A673 (cell line): ENCODE results near the gene SLC44A1. TPM values are rescaled to one million over a fixed set of nuclear protein-coding genes. Genes with fewer than 3 reads are reported as not detected.
"Not testable (repeated sequence)": the region's sequence is repeated elsewhere in the genome, so short reads cannot be mapped to it uniquely, and the experiment has no call there.

ENCODE experiments used
- BruUV-seq: library from RNA; stranded (reverse); fragments of 400-500 nt; replicated peaks from 2 replicates; lab custom pipeline; 2021; lab: Mats Ljungman, UMichigan
- CTCF ChIA-PET: fragments of 300-600 bp; sonication (Branson Sonifier 250); formaldehyde crosslinking; loops from one replicate; lab custom pipeline; 2022; ENCODE audit warnings: antibody characterized with exemption; lab: Charles Lee
- POLR2A ChIA-PET: fragments of 300-600 bp; sonication (Branson Sonifier 250); formaldehyde crosslinking; loops from one replicate; lab custom pipeline; 2022; ENCODE audit warnings: antibody characterized with exemption; ENCODE audit not compliant: low non-redundant PET; lab: Charles Lee
- DNase-seq: peaks from one replicate; pipeline ENCODE4 v3.0.0-alpha.2; 2015; ENCODE audit warnings: low spot score
- H3K27ac ChIP-seq: fragments of 200-600 bp; sonication (generic); 2 replicates; pipeline ENCODE4 v1.5.1; 2016; ENCODE audit warnings: mixed run types, low read depth, mild to moderate bottlenecking, mixed read lengths, antibody characterized with exemption, low read length; ENCODE audit not compliant: poor library complexity, severe bottlenecking
- H3K27me3 ChIP-seq: fragments of 200-600 bp; sonication (generic); replicated peaks from 2 replicates; pipeline ENCODE4 v1.6.1; 2017; ENCODE audit warnings: mixed run types, low read depth, mild to moderate bottlenecking, mixed read lengths, antibody characterized with exemption, low read length; ENCODE audit not compliant: insufficient read depth, poor library complexity
- H3K36me3 ChIP-seq: fragments of 200-600 bp; sonication (generic); 2 replicates; pipeline ENCODE4 v1.6.1; 2016; ENCODE audit warnings: mixed run types, mild to moderate bottlenecking, mixed read lengths, antibody characterized with exemption, low read length; ENCODE audit not compliant: insufficient read depth, poor library complexity, severe bottlenecking
- H3K4me1 ChIP-seq: fragments of 200-600 bp; sonication (generic); 2 replicates; pipeline ENCODE4 v1.6.1; 2017; ENCODE audit warnings: mixed run types, mild to moderate bottlenecking, mixed read lengths, antibody characterized with exemption, low read length; ENCODE audit not compliant: insufficient read depth, poor library complexity, severe bottlenecking
- H3K4me3 ChIP-seq: fragments of 200-600 bp; sonication (generic); 2 replicates; pipeline ENCODE4 v1.5.1; 2016; ENCODE audit warnings: low read depth, mixed run types, mild to moderate bottlenecking, mixed read lengths, low read length; ENCODE audit not compliant: poor library complexity, severe bottlenecking
- H3K9me3 ChIP-seq: fragments of 200-600 bp; sonication (generic); 2 replicates; pipeline ENCODE4 v1.6.1; 2016; ENCODE audit warnings: mixed run types, low read depth, mild to moderate bottlenecking, mixed read lengths, antibody characterized with exemption, low read length; ENCODE audit not compliant: poor library complexity, severe bottlenecking
- CTCF ChIP-seq: fragments of 300-800, 200-600 bp; sonication (generic); conservative IDR thresholded peaks from 2 replicates; pipeline ENCODE4 v1.5.1; 2017; ENCODE audit warnings: low read depth, mild to moderate bottlenecking, antibody characterized with exemption, low read length, moderate library complexity, mixed read lengths
- EZH2 ChIP-seq: fragments of 200-600 bp; sonication (generic); IDR thresholded peaks from 2 replicates; pipeline ENCODE4 v1.6.1; 2017; ENCODE audit warnings: borderline replicate concordance, low read depth, mild to moderate bottlenecking, mixed read lengths, antibody characterized with exemption, low read length; ENCODE audit not compliant: poor library complexity, severe bottlenecking
- intact Hi-C: fragments of 100-400 bp; cut with micrococcal nuclease; formaldehyde crosslinking; loops from one replicate; pipeline ENCODE4 v1.10.0; 2022; ENCODE audit not compliant: unreplicated experiment
- total RNA-seq: library from RNA; stranded (reverse); gene quantifications from 2 replicates; pipeline ENCODE4 v1.2.3, GENCODE V29; 2021

The SLC44A1 gene
- total RNA-seq, 1 experiment from 2014 or later, result 11.9 TPM

GRCh38 chr9:105252405-105252756, 7.9 kb downstream of the SLC44A1 start:
- POLR2A ChIA-PET, result no interaction called here
- intact Hi-C loops, result no loop called here
- no peaks in the 10 kb centered on the region for H3K4me1 ChIP-seq
- CTCF ChIA-PET, result no interaction called here
- H3K4me3 ChIP-seq, result no peak overlapping the region
- H3K36me3 ChIP-seq, result no peaks in the 10 kb centered on the region
- no TSS peak for BruUV-seq
- DNase-seq, result no peak
- H3K27ac ChIP-seq, result no peak overlapping the region
- no peaks in the 10 kb centered on the region for H3K27me3 ChIP-seq
- no peaks in the 10 kb centered on the region for H3K9me3 ChIP-seq
- TF ChIP-seq CTCF, result no peak

DNA sequence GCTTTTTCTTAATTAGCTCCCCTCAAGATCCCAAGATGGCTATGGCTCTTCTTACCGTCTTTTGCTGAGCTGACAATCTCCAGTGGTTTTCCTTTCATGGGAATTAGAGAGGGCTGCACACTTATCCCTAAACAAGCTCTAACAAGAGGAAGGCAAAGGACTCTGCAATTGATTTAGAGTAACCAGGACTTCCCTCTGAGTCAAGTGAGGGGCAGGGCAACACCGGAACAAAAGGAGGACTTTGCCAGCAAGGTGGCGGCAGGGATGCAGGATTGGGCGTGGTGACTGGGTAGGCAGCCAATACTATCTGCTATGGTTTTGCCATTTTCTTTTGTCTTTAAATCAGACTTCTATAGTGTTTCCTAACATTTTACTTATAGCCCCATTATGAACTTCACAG, 9.8 kb downstream of the SLC44A1 start:
- Histone ChIP-seq H3K4me3 (no peak overlapping the region), H3K27ac (no peak overlapping the region), H3K4me1 (peaks cover 3% of the 10 kb centered on the region), H3K36me3 (no peaks in the 10 kb centered on the region), H3K9me3 (no peaks in the 10 kb centered on the region), H3K27me3 (no peaks in the 10 kb centered on the region)
- BruUV-seq, result no TSS peak
- intact Hi-C loops, result no loop called here
- POLR2A ChIA-PET, result no interaction called here
- CTCF ChIA-PET, result no interaction called here
- TF ChIP-seq EZH2, result no peak
- no peak for TF ChIP-seq CTCF
- no peak for DNase-seq

GRCh38 chr9:105255421-105255820, 11.0 kb downstream of the SLC44A1 start:
- ChIA-PET POLR2A (no interaction called here), CTCF (no interaction called here)
- TF ChIP-seq EZH2 (no peak), CTCF (no peak)
- no TSS peak for BruUV-seq
- peaks cover 10% of the 10 kb centered on the region for H3K4me1 ChIP-seq
- no peaks in the 10 kb centered on the region for H3K36me3 ChIP-seq
- no peaks in the 10 kb centered on the region for H3K27me3 ChIP-seq
- no peak overlapping the region for H3K4me3 ChIP-seq
- H3K9me3 ChIP-seq, result no peaks in the 10 kb centered on the region
- no peak for DNase-seq
- intact Hi-C loops, result no loop called here
- no peak overlapping the region for H3K27ac ChIP-seq

DNA sequence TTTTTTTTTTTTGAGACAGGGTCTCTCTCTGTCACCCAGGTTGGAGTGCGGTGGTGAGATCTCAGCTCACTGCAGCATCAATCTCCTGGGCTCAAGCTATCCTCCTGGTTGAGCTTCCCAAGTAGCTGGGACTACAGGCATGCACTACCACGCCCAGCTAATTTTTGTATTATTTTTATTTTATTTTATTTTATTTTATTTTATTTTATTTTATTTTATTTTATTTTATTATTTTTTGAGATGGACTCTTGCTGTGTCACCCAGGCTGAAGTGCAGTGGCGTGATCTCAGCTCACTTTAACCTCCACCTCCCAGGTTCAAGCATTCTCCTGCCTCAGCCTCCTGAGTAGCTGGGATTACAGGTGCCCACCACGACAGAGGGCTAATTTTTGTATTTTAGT, 12.1 kb downstream of the SLC44A1 start:
- H3K36me3 ChIP-seq, BruUV-seq, H3K9me3 ChIP-seq, CTCF ChIA-PET, H3K27me3 ChIP-seq, intact Hi-C loops, DNase-seq, H3K27ac ChIP-seq, H3K4me3 ChIP-seq, POLR2A ChIA-PET: not testable (repeated sequence)
- H3K4me1 ChIP-seq, result peaks cover 10% of the 10 kb centered on the region
